ENCODE results near the gene SPATA16.
"Not testable (repeated sequence)": the region's sequence is repeated elsewhere in the genome, so short reads cannot be mapped to it uniquely, and the experiment has no call there.

The SPATA16 gene

DNA sequence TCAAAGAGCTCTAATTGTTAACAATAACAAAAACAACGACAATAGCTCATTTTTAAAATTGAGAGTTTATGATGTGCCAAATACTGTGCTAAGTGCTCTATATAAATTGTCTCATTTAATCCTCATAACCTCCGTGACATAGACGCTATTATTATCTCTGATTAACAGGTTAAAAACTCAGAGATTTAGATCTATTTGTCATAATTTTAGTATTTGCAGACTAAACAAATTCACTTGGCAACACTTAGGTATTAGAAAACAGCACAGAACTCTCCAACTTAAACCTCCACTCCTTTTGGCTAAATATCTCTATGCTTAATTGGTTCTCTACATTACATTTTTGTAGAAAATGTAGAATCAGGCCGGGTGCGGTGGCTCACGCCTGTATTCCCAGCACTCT is 136.4 kb downstream of the SPATA16 start:
- no peak for DNase-seq (ENCODE audit: low read depth)

DNA sequence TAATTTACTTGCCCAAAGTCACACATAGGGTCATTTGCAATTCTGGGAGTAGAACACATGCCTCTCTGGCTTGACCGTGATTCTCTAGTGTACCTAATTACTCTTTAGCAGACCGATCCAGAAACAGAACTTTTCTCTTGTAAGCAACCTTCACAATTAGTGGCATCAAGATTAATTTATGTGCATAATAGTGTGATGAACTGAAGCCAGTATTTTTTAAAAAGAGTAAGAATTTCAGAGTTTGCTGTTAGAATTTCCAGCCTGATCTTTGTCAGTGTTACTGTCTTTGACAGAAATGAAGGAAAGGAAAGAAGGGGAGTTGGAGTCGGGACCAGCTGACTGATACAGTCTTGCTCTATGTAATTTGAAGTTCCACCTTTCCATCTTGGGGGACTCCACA is 137.1 kb downstream of the SPATA16 start:
- no peak for DNase-seq (ENCODE audit: low read depth)

DNA sequence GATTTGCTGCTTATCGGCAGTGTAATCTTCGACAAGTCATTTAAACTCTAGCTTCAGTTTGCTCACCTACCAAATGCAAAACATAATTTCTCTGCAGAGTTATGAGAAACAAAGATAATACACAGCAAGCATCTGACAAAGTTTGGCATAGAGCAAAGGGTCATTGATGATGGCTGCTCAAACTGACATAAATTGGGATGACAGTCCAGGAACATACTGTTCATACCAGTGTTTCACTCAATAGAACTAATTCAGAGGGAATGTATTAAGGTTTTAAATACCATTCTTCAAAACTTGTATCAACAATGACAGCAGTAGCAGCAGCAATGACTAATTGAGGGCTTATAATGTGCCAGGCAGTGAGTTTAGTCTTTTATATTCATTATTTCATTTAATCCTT is 137.6 kb downstream of the SPATA16 start:
- no peak for DNase-seq (ENCODE audit: low read depth)

DNA sequence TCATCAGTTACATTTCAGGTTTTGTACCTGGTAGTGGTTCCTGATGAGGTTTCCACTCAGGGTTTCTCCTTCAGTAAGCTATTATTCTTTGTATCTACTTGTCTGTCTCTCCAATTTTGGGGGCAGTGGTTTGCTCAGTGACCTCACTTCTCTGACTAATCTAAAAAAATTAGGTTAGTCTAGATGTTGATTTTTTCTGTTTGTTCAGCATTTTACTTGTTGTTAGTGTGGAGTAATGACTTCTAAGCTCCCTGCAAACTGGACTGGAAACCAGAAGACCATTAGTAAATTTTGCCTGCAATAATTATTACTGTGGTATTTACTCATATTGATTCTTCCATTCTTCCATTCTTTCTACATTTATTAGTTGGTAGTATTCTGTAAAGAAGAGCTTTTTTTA is 139.4 kb downstream of the SPATA16 start:
- no peak for DNase-seq (ENCODE audit: low read depth)

DNA sequence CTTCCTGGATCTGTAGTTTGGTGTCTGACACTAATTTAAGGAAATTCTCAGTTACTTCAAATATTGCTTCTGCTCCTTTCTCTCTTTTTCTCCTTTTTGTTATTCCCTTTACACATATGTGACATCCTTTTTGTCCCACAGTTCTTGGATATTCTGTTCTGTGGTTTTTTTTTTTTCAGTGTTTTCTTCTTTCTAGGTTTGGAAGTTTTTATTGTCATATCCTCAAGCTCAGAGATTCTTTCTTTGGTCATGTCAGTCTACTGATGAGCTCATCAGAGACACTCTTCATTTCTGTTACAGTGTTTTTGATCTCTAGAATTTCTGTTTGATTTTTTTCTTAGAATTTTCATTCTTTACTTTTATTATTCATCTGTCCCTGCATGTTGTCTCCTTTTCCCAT is 140.5 kb downstream of the SPATA16 start:
- no peak for DNase-seq (ENCODE audit: low read depth)

DNA sequence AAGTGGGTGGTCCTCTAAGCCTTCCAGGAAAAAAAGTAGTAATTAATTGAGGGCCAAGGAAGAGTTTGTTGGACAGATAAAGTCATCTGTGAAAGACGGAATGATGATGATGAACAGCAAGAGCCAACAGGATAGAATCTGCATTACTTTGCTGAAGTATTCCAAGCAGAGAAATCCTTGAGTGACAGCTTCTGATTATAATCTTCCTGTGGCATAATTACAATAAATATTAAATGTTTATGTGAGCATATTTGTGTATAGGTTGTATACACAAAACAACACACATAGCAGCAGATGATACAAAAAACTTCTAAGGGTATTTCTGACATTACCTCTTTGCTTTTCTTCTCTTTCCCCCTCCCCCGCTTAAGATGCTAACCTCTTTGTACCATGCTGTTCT is 147.6 kb downstream of the SPATA16 start:
- no peak for DNase-seq (ENCODE audit: low read depth)

DNA sequence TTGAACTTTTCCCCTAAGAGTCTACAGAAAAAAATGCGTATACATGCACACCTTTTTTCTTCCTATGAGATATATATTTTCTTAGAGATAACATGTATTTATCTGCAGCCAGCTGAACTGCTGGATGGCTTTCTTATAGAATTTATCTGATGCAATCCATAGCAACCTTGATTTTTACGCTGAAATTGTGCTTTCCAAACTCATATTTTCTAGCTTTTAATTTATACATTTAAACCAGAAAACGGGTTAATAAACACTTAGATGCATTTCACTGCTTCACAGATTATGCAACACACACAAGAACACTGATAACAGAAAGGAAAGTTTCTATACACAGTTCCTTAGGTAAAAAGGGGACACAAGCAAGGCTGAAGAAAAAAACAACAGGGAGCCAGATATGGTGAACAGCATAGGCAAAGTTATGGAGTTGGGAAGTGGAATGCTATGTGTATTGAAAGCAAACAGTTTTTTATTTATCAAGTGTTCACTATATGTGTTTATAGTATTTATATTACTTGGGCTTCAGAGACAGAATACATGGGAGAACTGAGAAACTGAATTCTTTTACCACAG is 149.5 kb downstream of the SPATA16 start:
- DNase-seq (ENCODE audit: low read depth), result no peak

DNA sequence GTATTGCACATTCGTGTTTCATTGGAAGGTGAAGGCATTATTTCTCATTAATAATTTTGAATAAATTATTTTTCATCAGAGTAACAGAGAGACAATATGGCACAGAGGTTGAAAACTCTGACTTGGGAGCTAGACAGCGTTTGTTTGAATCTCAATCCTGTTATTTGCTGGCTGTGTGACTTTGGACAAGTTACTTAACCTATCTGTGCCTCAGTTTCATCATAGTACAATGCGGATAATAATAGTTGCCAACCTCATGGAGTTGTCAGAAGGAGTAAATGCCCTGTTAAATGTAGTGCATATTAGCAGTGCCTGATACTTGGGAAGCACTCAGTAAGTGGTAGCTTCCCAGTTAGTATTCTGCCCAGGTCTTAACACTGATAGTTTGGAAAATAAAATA is 151.7 kb downstream of the SPATA16 start:
- DNase-seq (ENCODE audit: low read depth), result no peak

DNA sequence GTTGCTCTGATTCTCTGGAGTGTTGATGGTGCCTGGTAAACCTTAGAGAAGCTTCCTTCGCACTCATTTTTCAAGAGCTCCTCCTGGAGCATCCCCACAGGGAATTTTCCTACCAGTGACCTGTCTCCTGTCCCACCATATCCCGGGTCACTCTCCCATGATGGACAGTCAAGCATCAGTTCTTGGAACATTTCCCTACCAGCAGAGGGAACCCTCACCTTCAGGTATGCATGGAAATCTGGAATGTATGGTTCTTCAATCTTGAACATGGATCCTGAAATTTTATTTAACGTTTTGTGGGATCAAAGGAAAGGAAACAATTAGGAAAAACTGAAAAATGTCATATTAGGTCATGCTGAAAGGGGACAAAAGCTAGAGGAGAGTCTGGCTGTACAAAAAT is 153.8 kb downstream of the SPATA16 start:
- no peak for DNase-seq (ENCODE audit: low read depth)

DNA sequence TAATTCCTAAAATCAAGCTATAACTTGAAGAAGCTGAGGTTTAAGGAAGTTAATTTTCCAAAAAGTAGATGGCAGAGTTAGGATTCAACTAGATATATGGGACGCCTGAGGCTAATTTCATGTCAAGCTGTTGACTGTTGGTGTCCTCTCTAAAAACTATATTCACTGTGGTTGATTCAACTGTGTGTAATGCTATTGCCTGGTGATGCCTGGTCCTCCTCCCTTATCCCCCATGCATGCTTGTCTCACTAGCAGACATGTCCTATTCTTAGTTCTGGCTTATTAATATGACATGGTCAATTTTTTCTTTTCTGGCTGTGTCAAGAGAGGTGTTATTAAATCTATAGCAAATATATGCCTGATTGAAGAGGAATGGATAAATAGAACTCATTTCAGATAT is 156.1 kb downstream of the SPATA16 start:
- no peak for DNase-seq (ENCODE audit: low read depth)

DNA sequence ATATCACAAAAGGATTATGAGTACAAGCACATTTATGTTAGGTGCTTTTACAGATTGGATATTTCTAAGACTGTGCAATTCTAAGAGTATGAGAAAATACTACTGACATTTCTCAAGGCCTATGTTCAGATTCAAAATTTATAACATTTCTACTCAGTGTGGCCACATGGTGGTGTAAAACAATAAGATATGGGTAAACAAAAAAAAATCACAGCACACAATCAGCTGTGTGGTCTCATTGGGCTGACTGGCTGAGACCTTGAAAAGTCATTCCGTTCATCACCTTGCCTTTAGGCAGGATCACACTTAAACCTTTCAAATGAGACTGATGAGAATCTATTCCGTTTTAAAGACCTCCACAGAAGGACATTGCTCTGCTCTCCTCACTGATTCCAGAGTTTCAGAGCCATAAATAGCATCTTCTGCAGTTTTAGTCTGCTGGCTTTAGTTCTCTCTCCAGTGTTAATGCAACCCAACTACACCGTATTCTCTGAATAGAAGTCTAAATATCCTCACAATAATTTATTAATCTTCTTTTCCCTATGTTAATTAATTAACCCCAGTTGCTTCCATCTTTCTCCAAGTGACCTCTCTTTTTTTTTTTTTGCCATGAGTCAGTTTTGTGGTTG is 158.2 kb downstream of the SPATA16 start:
- DNase-seq (ENCODE audit: low read depth), result no peak

DNA sequence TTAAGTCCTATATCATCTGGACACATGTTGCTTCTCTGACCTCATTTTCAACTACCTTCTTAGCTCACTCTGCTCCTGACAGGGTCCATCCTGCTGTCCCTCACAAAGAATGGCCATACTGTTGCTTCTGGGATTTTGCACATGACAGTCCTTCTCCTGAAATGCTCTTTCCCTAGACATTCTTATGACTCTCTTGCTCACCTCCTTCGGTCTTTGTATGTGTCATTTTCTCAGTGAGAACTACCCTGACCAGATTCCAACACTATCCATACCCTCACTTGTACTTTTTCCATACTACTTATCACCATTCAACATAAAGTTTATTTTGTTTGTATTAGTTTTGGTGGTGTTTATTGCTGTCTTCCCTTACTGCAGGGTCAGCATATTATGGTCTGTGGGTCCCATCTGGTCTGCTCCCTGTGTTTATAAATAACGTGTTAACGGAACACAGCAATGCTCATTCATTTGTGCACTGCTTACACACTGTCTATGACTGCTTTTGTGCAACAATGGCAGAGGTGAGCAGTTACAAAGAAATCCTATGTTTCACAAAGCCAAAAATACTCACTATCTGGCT is 159.5 kb downstream of the SPATA16 start:
- DNase-seq (ENCODE audit: low read depth), result no peak

DNA sequence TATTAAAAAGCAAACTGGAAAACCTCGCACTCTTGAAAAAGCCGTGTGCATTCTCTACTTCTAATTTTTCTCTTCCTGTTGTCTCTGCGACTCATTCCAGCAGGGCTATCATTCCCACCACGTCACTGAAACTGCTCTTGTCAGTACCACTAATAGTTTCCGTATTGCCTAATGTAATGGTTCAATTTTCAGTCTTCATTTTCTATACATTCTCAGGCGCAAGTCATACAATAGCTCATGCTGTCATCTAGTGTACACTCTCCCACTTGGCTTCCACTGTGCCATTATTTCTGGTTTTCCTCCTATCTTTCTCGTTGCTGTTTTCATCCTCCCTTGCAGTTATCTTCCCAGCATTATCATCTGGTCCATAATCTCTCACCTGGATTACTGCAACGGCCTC is 160.2 kb downstream of the SPATA16 start:
- DNase-seq (ENCODE audit: low read depth), result no peak

DNA sequence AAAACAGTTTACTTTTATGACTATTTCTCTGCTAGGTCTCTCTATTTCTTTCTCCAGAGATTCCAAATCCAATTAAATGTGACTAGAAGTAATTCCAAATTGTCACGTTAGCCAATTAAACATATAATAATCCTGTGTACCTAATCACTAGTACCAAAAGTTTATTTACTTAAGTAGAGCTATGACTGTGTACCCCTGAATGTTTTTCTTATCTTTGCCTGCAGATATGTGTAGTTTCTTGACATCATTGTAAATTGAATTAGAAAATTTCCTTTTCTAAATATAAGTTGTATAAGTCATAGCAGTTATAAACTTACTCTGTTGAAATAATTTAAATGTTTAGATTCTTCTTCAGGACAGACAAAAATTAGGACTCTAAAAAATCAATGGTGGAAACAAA is 163.3 kb downstream of the SPATA16 start:
- no peak for DNase-seq (ENCODE audit: low read depth)

DNA sequence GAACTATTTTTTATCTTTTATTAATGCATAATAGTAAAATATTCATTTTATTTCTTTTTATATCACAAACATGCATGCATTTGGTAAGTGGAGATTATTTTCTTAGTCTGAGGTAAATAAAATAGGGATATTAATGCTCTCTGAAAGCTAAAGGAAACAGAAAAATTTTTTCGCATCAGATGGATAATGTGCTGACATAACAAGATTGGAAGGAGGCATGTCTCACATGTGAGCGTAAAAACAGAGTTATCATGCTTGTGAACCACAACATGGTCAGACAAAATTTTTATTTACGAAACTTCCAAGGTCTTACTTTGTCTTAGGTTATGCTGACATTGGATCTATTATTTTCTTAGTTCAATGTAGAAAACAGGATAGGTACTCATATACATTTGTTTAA is 166.1 kb downstream of the SPATA16 start:
- DNase-seq (ENCODE audit: low read depth), result no peak

DNA sequence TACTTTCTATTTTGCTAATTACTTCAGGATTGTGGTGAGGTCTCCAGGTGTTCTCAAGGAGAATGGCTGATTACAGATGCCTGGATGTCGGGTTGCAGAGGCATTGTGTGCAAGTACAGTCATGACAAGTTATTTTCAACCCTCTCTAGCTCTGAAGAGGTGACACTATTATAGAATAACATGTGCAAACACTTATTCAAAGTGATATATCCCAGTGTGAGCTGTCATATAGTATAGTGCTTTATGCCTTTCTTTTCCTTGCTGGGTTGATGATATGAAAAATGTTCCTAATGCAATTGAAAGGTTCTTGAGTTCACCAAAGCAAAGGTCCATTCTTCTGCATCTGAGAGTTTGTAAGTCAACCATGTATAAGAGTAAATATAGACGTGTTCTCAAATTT is 167.2 kb downstream of the SPATA16 start:
- no peak for DNase-seq (ENCODE audit: low read depth)

DNA sequence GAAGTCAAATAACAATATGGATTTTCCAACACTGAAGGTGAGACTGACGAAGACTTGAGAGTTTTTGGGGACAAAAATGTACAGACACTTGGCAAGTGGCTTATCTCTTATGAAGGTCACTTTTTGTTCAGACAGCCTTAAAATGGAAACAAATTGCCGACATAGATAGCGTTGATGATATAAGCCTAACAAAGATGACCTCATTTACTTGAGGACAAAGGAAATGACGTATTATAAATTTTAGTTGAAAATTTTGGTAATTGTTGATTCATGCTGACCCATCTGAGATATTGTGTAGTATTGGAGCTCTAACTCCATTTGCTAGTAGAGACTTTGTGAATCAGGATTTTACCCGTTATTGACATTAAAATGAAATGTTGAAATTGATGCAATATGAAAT is 168.3 kb downstream of the SPATA16 start:
- DNase-seq (ENCODE audit: low read depth), result no peak

DNA sequence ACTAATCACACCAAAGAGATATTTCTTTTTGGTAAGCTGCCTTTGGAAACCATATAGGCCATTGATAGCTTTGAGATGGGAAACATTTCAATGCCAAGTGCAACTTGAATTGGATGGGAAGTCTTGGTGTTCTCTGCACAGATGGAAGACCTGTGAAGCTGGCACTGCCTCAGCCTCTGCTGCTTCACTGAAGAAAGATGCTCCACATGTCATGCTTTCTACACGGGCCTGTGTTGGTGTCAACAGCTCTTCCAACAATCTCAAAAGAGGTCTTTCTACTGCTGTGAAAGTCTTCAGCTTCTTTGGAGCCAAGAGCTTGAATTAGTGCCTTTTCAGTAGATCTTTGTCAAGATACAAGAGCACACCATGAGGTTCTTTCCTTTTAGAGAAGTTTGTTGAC is 169.0 kb downstream of the SPATA16 start:
- no peak for DNase-seq (ENCODE audit: low read depth)

DNA sequence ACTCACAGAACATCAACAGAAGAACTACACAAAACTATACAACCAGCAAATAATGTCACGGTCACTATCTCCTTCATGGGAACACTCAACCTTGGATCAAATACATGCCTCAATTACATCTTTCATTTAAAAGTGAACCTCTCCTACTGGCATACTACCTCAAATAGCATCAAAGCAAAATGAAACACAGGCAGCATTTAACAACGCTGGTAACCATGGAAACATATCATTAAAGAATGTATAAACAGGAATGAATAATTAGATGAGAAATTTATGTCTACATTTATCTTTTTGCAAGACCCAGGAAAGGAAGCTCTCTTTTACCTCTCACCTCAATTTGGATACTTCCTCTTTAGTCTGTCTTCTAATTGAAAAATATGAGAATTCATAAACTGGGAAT is 172.4 kb downstream of the SPATA16 start:
- DNase-seq (ENCODE audit: low read depth), result no peak

DNA sequence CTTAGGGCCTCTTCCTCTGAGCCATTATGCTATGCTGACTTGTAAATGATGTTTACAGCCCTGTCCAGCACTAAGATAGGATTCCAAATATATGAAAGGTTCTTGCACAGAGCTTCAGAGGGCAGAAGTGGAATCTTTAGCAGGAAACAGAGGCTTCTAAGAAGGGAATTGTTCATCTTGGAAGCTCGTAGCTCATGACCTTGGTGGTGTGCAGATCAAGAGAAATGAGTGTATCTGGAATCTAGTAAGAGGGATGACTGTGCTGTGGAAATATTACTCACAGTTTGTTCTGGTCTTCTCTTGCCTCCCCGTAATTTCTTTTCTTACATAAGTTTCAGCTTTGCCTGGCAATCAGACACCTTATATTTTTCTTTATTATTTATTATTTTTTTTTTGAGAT is 175.8 kb downstream of the SPATA16 start:
- DNase-seq (ENCODE audit: low read depth), result no peak

DNA sequence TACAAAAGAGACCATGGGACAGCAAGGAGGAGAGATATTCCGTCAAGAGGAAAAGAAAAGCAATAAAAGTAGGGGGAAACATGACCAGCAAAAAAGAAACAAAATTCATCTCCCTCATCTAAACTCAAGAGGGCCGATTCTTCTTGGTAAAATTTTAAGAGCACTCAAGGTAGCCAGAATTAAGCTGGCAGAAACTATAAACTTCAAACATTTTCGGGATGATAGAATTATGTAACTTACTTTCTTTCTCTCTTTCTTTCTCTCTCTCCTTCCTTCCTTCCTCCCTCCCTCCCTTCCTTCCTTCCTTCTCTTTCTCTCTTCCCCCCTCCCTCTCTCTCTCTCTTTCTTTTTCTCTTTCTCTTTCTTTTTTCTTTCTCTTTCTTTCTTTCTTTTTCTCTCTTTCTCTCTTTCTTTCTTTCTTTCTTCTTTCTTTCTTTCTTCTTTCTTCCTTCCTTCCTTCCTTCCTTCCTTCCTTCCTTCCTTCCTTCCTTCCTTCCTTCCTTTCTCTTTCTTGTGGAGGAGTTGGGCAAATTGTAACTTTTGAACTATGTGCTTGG is 180.3 kb downstream of the SPATA16 start:
- not testable (repeated sequence) for DNase-seq (ENCODE audit: low read depth)

DNA sequence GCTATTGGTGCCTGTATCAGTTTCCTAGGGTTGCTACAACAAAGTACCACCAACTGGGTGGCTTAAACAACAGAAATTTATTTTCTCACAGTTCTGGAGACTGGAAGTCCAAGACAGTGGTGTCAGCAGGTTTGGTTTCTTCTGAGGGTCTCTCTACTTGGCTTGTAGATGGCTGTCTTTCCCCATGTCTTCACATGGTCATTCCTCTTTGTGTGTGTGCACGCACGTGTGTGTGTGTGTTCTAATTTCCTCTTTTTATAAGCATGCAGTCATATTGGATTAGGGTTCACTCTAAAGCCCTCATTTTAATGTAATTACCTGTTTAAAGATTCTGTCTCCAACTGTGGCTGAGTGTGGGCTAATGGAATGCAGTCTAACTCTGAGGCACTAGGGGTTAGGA is 182.5 kb downstream of the SPATA16 start:
- DNase-seq (ENCODE audit: low read depth), result no peak

DNA sequence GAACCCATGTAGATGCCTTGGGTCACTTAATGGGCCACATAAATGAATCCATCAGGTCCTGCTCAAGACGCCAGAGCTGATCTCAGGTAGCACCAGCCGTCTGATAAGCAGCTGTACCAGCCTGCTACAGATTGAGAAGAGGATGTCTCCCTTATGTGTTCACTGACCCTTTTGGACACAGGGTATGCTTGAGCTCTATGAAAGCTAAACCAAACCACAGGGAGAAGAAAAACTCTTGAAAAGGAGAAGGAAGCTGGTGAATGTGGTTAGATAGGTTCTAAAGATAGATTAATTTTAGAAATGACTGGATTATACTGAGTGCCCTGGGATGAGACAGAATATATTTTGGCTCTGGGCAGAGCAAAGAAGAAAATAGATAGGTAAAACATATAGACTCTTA is 187.5 kb downstream of the SPATA16 start:
- no peak for DNase-seq (ENCODE audit: low read depth)

DNA sequence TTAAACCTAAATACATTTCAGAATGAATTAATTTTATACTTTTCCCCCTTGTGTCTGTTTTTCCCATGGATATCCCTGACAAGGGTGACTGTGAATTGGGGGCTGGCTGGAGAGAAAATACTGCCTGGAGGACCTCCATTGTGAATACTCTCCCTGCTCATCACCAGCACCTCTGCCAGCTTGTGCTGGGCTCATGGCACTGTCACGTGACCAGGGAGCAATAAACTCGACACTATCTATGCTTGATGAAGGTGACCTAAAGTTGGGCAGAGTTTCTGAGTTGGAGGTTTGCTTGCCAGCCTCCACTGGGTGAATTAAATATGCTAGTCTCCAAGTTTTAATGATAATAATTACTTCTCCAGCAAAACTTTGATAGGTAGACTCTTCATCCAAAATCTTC is 189.5 kb downstream of the SPATA16 start:
- no peak for DNase-seq (ENCODE audit: low read depth)

Measured in stimulated activated CD8-positive, alpha-beta memory T cell treated with anti-CD3 and anti-CD28 coated beads, Interleukin-7, amount 100 ng/mL, for 24 hours (primary cell).